ENCODE data around the gene PWWP2A. TPM values are rescaled to one million over a fixed set of nuclear protein-coding genes. Genes with fewer than 3 reads are reported as not detected.

The PWWP2A gene
- total and polyA plus RNA-seq, 2 experiments from 2014 or later, result 17.9 to 32.2 TPM

DNA sequence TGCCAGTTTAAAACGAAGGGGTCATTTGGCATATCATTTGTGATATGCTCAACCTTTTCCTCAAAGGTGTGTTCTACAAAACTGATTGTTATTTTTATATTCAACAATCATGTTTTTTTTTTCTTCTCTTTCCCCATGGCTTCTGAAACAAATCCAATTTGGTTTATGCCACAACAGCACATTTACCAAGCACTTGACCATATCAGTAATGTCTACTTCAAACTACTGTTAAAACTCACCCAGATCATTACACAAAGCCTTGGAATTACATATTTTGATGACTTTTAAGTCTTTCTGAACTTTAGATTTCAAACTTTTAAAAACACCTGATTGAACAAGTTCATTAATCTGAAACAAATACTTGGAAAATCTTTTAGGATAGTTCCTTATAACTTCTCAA is 29.2 kb downstream of the PWWP2A start:
- TF ChIP-seq CTCF (IDR thresholded peaks at IDR 0.05; ENCODE audit: low read depth, low read length), result no peak
- no peaks in the 10 kb centered on the region for H3K9me3 ChIP-seq (ENCODE audit: low read depth)
- H3K4me1 ChIP-seq (ENCODE audit: low read depth), result peaks cover 24% of the 10 kb centered on the region
- no peak overlapping the region for H3K4me3 ChIP-seq
- DNase-seq (ENCODE audit: low read depth in 1 of 2, low spot score in 1 of 2), result no peak
- H3K27ac ChIP-seq, result no peak overlapping the region
- H3K27me3 ChIP-seq, result no peaks in the 10 kb centered on the region
- peaks cover 3% of the 10 kb centered on the region for H3K36me3 ChIP-seq

- Histone ChIP-seq H3K9me3 (ENCODE audit: low read depth) (no peaks in the 10 kb centered on the region), H3K27ac (no peak overlapping the region), H3K27me3 (no peaks in the 10 kb centered on the region), H3K36me3 (peaks cover 3% of the 10 kb centered on the region), H3K4me1 (ENCODE audit: low read depth) (peaks cover 24% of the 10 kb centered on the region), H3K4me3 (no peak overlapping the region)
- no peak for DNase-seq (ENCODE audit: low read depth in 1 of 2, low spot score in 1 of 2)
- no peak for TF ChIP-seq CTCF (IDR thresholded peaks at IDR 0.05; ENCODE audit: low read depth, low read length)
Measured at GRCh38 chr5:160089531-160089930, 29.7 kb downstream of the PWWP2A start.

DNA sequence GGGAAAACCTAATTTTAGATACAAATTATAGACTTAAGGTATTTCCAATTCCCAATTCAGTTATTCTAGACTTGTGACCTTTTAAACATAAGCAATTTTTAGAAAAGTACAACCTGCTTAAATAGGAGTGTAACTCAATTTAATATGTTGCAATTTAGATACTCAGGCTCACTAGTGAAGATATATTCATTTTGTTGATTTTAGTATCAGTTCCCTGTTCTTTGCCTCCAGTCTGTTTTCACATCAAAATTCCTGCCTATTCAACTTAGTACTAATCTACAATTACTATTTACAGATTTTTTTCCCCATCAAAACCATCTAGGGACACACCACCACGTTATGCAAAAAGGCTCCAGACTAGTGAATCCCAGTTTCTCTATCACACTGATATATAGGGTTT is 30.4 kb downstream of the PWWP2A start:
- H3K4me1 ChIP-seq (ENCODE audit: low read depth), result peaks cover 24% of the 10 kb centered on the region
- H3K27ac ChIP-seq, result no peak overlapping the region
- TF ChIP-seq CTCF (IDR thresholded peaks at IDR 0.05; ENCODE audit: low read depth, low read length), result no peak
- no peak overlapping the region for H3K4me3 ChIP-seq
- H3K27me3 ChIP-seq, result no peaks in the 10 kb centered on the region
- H3K9me3 ChIP-seq (ENCODE audit: low read depth), result no peaks in the 10 kb centered on the region
- no peak for DNase-seq (ENCODE audit: low read depth in 1 of 2, low spot score in 1 of 2)
- peaks cover 3% of the 10 kb centered on the region for H3K36me3 ChIP-seq

DNA sequence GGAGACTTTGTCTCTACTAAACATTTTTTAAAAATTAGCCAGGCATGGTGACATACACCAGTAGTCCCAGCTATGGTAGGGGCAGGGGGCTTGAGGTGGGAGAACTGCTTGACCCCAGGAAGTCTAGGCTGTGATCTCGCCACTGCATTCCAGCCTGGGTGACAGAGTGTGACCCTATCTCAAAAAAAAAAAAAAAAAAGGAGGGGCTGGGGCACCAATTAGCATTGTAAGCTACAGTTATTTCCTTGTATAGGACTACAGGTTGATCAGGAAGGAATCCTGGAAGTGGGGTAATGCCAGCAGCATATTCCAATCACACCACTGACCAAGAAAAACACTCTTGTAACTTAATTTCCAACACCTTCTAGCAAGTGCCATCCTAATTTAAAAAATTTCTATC is 32.1 kb downstream of the PWWP2A start:
- H3K27me3 ChIP-seq, result no peaks in the 10 kb centered on the region
- peaks cover 24% of the 10 kb centered on the region for H3K4me1 ChIP-seq (ENCODE audit: low read depth)
- no peaks in the 10 kb centered on the region for H3K9me3 ChIP-seq (ENCODE audit: low read depth)
- TF ChIP-seq CTCF (IDR thresholded peaks at IDR 0.05; ENCODE audit: low read depth, low read length), result no peak
- H3K27ac ChIP-seq, result no peak overlapping the region
- H3K4me3 ChIP-seq, result no peak overlapping the region
- no peak for DNase-seq (ENCODE audit: low read depth in 1 of 2, low spot score in 1 of 2)
- no peaks in the 10 kb centered on the region for H3K36me3 ChIP-seq

DNA sequence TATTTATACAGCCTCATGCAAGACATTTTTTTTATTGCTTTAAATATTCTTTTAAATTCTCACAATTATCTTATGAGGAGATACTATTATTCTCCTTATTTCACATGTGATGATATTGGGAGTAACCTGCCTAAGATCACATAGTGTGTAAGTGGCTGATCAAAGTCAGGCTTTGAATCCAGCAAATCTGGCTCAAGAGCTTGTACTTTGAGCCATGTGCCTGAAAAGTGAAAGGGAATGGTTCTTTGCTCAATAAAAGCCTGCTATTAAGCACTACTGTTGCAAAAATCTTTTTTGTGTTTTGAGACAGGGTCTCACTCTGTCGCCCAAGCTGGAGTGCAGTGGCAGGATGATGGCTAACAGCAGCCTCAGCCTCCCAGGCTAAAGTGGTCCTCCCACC is 35.1 kb downstream of the PWWP2A start:
- DNase-seq (ENCODE audit: low read depth in 1 of 2, low spot score in 1 of 2), result no peak
- peaks cover 17% of the 10 kb centered on the region for H3K4me1 ChIP-seq (ENCODE audit: low read depth)
- H3K36me3 ChIP-seq, result no peaks in the 10 kb centered on the region
- H3K9me3 ChIP-seq (ENCODE audit: low read depth), result no peaks in the 10 kb centered on the region
- no peaks in the 10 kb centered on the region for H3K27me3 ChIP-seq
- H3K4me3 ChIP-seq, result no peak overlapping the region
- no peak overlapping the region for H3K27ac ChIP-seq
- TF ChIP-seq CTCF (IDR thresholded peaks at IDR 0.05; ENCODE audit: low read depth, low read length), result no peak

- TF ChIP-seq CTCF (IDR thresholded peaks at IDR 0.05; ENCODE audit: low read depth, low read length), result no peak
Measured at GRCh38 chr5:160083501-160083900, 35.7 kb downstream of the PWWP2A start.

More at GRCh38 chr5:160083501-160083900, 35.7 kb downstream of the PWWP2A start:
- Histone ChIP-seq H3K9me3 (ENCODE audit: low read depth) (no peaks in the 10 kb centered on the region), H3K27ac (no peak overlapping the region), H3K36me3 (no peaks in the 10 kb centered on the region), H3K4me3 (no peak overlapping the region), H3K27me3 (no peaks in the 10 kb centered on the region), H3K4me1 (ENCODE audit: low read depth) (peaks cover 17% of the 10 kb centered on the region)
- no peak for DNase-seq (ENCODE audit: low read depth in 1 of 2, low spot score in 1 of 2)
